HG02588 (cell line): ENCODE measurements around the gene TESPA1.
"Not testable (repeated sequence)": the region's sequence is repeated elsewhere in the genome, so short reads cannot be mapped to it uniquely, and the experiment has no call there.

Experiments used
- ATAC-seq: cut with Tn5 transposase; IDR thresholded peaks from one replicate; pipeline ENCODE4 v1.9.1; 2021; ENCODE audit warnings: mild to moderate bottlenecking, moderate library complexity; ENCODE audit not compliant: unreplicated experiment

The TESPA1 gene

DNA sequence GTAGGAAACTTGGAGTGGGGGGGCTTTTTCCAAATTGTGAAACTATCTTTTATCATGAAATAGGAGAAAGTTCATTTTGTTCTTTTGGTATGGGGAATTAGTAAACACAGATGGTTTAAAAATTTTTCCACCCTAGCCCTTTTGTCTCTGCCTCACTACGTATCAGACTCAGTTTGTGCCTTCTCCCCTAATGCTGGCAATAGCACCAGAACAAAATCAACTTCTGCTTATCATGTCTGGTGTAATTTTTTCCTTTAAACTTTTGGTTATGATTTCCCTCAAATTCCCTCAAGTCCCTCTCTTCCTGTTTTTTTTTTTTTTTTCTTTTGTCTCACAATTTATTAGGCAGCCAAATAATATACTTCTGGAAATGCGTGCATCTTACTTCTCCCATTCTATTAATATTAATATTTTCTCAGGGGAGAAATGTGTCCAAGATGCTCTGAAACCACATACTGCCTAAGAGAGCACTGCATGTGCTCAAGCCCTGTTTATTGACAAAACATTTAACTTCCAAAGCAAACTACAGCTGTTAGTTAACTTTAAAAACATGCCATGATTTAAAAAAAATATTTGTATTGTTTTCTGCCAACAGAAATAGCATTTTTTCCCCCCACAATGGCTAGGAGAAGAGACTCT, 35.4 kb downstream of the TESPA1 start:
- no peak for ATAC-seq

DNA sequence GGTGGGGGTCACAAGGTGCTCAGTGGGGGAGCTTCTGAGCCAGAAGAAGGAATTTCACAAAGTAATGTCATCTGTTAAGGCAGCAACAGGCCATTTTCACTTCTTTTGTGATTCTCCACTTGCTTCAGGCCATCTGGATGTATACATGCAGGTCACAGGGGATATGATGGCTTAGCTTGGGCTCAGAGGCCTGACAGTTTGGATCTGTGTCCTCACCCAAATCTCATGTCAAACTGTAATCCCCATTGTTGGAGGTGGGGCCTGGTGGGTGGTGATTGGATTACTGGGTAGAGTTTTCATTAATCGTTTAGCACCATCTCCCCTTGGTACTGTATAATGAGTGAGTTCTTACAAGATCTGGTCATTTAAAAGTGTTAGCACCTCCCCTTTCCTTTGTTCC, 36.4 kb downstream of the TESPA1 start:
- no peak for ATAC-seq

DNA sequence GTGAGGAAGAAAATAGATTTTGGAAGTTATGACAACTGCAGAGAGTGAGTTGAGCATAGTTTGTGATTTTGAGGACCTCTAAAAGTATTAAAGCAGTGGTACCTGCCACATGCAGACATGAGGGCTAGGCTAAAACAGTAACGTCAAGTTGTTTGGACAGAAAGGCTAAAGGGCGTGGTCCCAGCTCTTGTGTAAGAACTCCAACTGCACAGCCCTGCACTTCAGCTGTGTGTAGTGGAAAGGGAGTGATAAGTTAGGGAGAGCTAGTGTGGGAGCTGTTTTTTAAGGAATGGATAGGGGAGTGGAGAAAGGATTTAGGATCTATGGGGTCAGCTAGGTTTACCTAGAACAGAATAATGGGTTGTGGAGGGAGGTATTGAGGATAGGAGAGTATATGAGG, 39.5 kb downstream of the TESPA1 start:
- no peak for ATAC-seq

DNA sequence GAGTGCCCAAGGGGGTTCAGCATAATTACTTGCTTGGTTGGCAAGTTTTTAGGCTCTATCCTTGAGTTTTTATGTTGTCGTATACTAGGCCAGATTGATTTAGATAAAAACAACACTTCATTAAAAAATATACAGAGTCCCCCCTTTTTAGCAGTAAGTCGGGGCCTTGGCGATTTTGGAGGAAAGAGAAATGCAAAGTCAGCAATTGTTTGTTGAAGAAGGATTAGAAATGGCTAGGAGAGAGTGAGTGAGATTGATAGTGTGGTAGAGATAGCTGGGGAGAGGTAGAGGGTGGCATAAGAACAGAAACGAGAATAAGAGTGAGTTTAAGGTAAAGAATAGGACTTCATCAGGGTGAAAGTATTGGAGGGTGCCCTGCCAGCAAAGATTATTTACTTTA, 41.3 kb downstream of the TESPA1 start:
- ATAC-seq: not testable (repeated sequence)

DNA sequence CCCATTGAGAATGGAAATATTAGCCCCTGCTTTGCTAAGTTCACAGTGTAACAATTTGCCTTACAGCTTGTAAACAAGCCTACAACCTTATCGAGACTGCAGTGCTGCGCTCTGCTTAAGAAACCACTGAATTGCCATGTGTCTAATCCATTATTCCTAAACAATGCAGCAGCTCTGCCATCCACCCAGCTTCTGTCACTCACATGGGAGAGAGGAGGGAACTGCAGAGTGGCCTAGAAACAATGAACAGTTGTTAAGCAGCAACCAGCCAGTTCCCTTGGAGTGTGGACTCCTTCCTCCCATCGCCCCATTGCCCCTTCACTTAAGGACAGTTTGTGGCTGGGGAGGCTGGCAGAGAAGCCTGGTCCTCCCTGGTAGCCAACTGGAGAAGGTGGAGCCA, 42.9 kb downstream of the TESPA1 start:
- no peak for ATAC-seq

DNA sequence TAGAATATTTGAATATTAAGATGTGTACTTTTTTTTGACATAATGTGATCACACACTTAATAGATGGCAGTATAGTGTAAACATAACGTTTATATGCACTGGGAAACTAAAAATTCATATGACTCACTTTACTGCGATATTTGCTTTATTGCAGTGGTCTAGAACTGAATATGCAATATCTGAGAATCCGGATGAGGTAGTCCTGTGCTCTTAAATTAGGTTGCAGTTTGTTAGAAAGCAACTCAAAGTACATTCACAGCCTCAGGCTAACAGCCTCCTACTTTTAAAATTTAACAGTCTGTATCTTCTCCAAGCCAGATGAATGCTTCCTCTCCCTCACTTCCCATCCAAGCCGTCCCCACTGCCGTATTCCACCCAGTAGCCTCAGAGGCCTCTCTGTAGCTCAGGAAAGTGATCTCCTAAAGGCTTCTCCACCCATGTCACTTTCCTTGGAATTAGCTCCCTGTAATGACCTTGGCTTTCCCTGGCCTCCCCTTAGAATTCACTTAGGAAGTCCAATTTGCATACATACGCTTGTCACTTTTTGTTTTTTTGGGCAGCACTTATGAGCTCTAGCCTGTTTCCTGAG, 43.7 kb downstream of the TESPA1 start:
- ATAC-seq: no peak

DNA sequence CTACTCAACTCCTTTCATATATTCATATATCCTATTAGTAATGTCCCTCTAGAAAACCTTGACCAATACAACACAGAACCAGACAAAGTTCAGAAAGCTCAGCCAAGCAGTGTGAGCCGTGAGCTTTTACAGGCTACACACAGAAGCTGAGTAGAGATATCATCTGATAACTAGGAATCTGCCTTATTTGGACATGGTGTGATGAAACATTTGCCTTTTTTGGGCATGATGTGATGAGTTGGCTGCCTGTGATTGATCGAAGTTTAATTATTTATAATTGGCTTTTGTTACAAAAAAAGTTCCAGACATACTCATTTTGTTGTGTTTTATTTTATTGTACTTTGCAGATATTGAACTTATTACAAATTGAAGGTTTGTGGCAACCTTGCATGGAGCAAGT, 46.6 kb downstream of the TESPA1 start:
- ATAC-seq: no peak

DNA sequence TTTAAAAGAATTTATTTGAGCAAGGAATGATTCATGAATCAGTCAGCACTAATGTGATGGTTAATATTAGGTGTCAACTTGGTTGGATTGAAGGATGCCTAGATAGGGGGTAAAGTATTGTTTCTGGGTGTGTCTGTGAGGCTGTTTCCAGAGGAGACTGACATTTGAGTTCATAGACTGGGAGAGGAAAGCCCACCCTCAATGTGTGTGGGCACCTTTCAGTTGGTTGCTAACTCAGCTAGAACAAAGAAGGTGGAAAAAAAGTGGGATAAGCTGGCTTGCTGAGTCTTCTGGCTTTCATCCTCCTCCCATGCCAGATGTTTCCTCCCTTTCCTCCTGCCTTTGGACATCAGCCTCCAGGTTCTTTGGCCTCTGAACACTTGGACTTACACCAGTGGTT, 47.2 kb downstream of the TESPA1 start:
- no peak for ATAC-seq

DNA sequence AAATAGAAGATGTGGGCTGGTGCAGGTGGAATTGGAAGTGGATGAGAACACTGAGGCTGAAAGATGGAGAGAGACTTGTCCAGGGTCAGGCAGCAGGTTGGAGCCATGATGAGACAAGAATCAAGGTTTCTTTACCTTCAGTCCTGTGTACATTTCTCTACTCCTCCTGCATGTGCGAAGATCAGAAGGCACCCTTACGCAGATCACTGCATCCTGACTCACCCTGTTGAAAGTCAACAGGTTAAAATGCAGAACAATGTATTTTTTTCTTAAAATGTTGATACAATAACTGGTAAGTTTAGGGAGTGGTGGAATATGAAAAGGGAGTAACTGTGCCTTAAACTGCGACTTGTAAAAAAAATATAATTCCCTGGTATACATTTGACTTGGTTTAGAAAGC, 47.8 kb downstream of the TESPA1 start:
- ATAC-seq: no peak

DNA sequence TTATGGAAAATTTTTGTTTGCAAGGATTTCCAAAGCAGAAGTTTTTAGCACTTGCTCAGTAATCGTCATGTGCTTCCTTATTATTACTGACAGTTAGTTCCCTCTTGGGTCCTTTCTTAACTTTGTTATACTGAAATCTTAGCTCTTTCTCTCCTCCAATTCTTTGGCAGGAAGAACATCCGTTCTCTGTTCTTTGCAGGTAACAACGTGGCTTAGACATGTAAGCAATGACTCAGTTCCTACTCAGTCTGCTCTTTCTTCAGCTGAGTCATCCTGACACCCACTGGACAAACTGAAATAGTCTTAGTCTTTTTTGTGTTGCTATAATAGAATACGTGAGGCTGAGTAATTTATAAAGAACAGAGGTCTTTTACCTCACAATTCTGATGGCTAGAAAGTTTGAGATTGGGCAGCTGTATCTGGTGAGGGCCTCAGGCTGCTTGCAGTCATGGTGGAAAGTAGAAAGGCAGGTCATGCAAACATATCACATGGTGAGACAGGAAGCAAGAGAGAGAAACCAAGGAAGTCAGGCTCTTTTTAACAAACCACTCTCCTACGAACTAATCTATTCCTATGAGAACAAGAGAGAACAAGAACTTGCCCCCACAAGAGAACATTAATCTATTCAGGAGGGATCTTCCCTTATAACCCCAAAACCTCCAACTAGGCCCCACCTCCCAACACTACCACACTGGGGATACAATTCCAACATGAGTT, 49.2 kb downstream of the TESPA1 start:
- ATAC-seq: peak; percentile 97

DNA sequence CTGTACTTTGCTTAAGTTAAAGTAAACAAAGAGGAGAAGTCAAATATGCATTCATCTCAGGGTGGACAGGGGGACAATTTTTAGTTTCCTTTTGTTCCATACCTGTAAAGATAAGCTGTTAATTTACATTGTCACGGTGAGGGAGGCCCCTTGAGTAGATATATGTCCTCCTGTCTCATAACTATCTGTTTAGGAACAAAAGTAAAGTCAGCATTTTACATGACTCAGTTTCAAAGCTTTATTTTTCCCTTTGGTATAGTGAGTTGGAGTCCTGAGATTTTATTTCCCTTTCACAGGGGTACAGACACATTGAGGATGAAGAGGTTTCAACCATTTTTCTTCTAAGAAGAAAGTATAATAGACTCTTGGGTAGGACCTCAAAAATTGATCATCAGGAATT, 50.1 kb downstream of the TESPA1 start:
- ATAC-seq: no peak

DNA sequence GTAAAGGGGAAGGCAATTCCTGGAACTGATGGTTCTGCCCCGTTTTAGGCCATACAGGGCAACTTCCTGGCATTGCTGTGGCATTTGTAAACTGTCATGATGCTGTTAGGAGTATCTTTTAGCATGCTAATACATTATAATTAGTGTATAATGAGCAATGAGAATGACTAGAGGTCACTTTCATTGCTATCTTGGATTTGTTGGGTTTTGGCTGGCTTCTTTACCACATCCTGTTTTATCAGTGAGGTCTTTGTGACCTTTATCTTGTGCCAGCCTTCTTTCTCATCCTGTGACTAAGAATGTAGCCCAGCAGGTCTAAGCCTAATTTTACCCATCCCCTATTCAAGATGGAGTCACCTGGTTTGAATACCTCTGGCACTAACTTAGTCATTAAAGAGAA, 51.2 kb downstream of the TESPA1 start:
- ATAC-seq: no peak

DNA sequence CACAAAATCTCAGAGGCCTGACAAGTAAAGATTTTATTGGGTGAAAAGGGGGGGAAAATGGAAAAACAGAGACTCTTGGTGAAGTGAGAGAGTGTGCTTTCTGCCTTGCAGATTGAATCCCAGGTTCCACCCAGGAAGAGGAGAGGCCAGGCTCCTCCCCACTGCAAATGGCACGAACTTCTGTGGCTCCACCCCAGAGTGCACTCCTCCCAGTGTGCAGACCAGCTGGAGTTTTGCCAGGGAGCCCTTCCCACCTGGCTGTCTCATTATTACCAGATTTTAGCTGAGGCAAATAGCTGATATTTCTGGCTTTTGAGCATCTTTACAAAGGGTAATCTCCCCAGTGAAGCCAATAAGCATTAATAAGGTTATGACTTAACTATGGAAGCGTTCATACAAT, 51.9 kb downstream of the TESPA1 start:
- no peak for ATAC-seq

DNA sequence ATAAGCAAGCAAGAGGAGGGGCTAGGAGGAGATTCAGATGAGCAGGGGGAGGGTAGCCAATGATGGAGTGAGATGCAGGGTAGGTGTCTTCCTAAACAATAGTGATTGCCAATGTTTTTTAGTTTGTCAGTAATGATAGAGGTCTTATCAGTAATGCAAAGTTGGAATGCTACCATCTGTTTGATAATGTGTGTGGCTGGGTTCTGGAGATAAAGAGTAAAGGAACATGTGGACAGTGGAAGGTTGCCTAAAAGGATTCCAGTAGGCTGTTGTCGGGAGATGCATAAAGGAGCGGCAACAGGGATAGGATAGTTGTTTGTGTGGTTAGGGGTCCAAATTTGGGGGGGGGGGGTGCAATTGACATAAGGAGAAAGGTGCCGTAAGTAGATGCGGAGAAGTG, 52.5 kb downstream of the TESPA1 start:
- no peak for ATAC-seq

DNA sequence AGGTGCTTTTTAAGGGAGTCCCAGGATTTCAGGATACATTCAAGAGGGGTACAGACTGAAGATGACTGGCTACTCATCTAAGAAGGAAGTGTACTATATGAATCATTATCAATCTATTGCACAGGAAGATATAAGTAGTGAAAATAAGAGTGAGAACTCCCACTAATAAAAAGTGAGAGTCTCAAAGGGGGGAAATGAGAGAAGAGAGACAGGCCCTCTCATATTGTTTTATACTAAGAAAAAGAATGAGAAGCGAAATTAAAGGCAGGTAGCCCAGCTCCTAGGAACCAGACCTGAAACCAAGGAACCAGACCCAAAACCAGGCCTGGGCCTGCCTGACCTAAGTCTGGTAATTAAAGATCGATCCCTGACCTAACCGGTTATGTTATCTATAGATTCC, 54.6 kb downstream of the TESPA1 start:
- no peak for ATAC-seq

DNA sequence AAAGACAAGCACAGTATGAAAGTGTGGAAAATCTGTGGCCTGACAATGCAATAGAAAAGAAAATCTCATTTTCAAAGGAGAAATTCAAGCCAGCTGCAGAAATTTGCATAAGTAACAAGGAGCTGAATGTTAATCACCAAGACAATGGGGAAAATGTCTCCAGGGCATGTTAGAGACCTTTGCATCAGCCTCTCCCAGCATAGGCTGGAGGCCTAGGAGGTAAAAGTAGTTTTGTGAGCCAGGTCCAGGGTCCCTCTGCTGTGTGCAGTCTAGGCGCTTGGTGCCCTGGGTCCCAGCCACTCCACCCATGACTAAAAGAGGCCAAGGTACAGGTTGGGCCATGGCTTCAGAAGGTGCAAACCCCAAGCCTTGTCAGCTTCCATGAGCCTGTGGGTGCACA, 58.3 kb downstream of the TESPA1 start:
- ATAC-seq: no peak

DNA sequence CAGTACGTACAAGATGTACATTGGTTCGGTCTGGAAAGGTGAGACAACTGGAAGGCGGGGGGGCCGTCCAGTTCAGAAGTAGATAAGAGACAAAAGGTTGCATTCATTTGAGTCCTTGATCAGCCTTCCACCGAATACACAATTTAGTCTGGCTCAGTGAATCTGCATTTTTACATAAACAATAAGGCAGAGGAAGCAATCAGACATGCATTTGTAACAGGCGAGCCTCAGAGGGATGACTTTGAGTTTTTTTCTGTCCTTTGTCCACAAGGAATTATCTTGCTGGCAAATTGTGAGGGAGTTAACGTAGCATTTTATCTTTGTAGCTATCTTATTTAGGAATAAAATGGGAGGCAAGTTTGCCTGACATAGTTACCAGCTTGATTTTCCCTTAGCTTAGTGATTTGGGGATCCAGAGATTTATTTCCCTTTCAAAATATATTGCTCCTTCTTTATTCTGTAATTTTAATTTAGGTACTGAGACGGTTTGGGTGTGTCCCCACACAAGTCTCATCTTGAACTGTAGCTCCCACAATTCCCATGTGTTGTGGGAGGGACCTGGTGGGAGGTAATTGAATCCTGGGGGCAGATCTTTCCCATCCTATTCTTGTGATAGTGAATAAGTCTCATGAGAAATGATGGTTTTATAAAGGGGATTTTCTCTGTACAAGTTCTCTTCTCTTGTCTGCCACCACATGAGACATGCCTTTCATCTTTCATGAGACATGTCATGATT, 59.4 kb downstream of the TESPA1 start:
- ATAC-seq: no peak

DNA sequence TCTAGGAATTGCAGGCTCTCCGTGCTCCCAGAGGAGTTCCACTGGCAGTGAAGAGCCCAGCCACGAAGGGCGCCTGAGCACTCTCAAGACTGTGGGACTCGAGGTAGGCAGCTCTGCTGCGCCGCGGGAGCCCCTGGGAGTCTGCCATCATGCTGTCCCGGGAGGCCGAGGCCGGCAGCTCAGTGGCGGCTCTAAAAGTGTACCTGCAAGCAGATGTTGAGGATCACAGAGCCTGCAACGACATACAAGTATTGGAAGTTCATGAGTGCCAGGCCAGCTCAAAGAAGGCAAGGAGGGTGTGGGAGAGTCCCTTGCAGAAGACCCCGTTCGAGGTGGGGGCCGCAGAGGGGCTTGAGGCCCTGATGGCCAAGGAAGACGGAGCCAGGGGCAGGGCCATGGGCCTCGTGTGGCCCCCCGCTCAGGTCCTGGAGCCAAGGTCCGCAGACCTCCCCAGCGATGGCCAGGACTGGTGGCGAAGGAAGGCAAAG, 67.5 kb downstream of the TESPA1 start:
- ATAC-seq: no peak
